C4-2B (cell line): ENCODE results near the gene SH2D4B.

Experiments
- H3K27ac ChIP-seq: fragments of 450-650 bp; 2 replicates; pipeline ENCODE4 v1.5.1; 2017
- CTCF ChIP-seq: fragments of 450-650 bp; conservative IDR thresholded peaks from 2 replicates; pipeline ENCODE4 v1.5.1; 2017; ENCODE audit warnings: mild to moderate bottlenecking
- ZFX ChIP-seq: fragments of 450-650 bp; IDR thresholded peaks from 2 replicates; pipeline ENCODE4 v1.6.1; 2017

Gene SH2D4B

GRCh38 chr10:80554050-80554449 is 16.3 kb downstream of the SH2D4B start:
- TF ChIP-seq ZFX, result no peak
- no peak overlapping the region for H3K27ac ChIP-seq

GRCh38 chr10:80555415-80555814 is 17.7 kb downstream of the SH2D4B start:
- no peak for TF ChIP-seq ZFX
- no peak for TF ChIP-seq CTCF
- H3K27ac ChIP-seq, result no peak overlapping the region

GRCh38 chr10:80561950-80562349 is 24.2 kb downstream of the SH2D4B start:
- TF ChIP-seq CTCF (no peak), ZFX (no peak)
- no peak overlapping the region for H3K27ac ChIP-seq

GRCh38 chr10:80567292-80567691 is 29.6 kb downstream of the SH2D4B start:
- no peak for TF ChIP-seq ZFX
- peak; percentile 11; the same call in 1 of the 2 replicates for TF ChIP-seq CTCF
- H3K27ac ChIP-seq, result no peak overlapping the region

GRCh38 chr10:80569131-80569895 is 31.6 kb downstream of the SH2D4B start:
- no peak overlapping the region for H3K27ac ChIP-seq
- no peak for TF ChIP-seq ZFX
- TF ChIP-seq CTCF, result no peak

- no peak overlapping the region for H3K27ac ChIP-seq
- TF ChIP-seq CTCF (no peak), ZFX (no peak)
These were observed 33.6 kb downstream of the SH2D4B start for GRCh38 chr10:80571352-80571751.

GRCh38 chr10:80579181-80579763 is 41.6 kb downstream of the SH2D4B start:
- H3K27ac ChIP-seq, result no peak overlapping the region
- TF ChIP-seq CTCF, result no peak
- TF ChIP-seq ZFX, result no peak
